Breast epithelium (tissue), 4 donors: ENCODE results near the gene CCDC146. TPM values are rescaled to one million over a fixed set of nuclear protein-coding genes. Genes with fewer than 3 reads are reported as not detected.

Source experiments
- DNase-seq, 2 donors: peaks; one replicate each; pipeline ENCODE4 v3.0.0-alpha.2; 2019; ENCODE audit warnings: low spot score in 2 of 2
- H3K27ac ChIP-seq, 2 donors: fragments of 200-600 bp; sonication (generic) in 1 of 2; one replicate each; pipeline ENCODE4 v1.5.1; 2016 to 2019; ENCODE audit warnings: mild to moderate bottlenecking in 1 of 2
- H3K27me3 ChIP-seq, 2 donors: fragments of 200-600 bp; sonication (generic) in 1 of 2; one replicate each; pipeline versions ENCODE4 v1.5.1 to v1.6.0; 2017 to 2019; ENCODE audit warnings: control low read depth in 1 of 2, mild to moderate bottlenecking in 1 of 2
- H3K36me3 ChIP-seq: fragments of 200-600 bp; one replicate; pipeline ENCODE4 v1.5.1; 2019
- H3K4me1 ChIP-seq, 2 donors: fragments of 200-600 bp; sonication (generic); one replicate each; pipeline ENCODE4 v1.5.1; 2016 to 2019; ENCODE audit warnings: control low read depth in 1 of 2
- H3K4me3 ChIP-seq, 3 donors: fragments of 200-600 bp; sonication (generic); 1 replicate in 2 of 3; 2 replicates in 1 of 3; pipeline ENCODE4 v1.5.1; 2016 to 2019; ENCODE audit warnings: mild to moderate bottlenecking in 3 of 3, moderate library complexity in 2 of 3
- H3K9me3 ChIP-seq, 2 donors: fragments of 200-600 bp; sonication (generic) in 1 of 2; one replicate each; pipeline ENCODE4 v1.5.1; 2016 to 2019; ENCODE audit warnings: control low read depth in 1 of 2
- POLR2A ChIP-seq: fragments of 450-650 bp; IDR thresholded peaks from one replicate; pipeline ENCODE4 v1.6.1; 2016; ENCODE audit warnings: antibody characterized with exemption, mild to moderate bottlenecking, moderate library complexity
- POLR2AphosphoS5 ChIP-seq, 3 donors: sonication (generic); formaldehyde crosslinking; IDR thresholded peaks; one replicate each; pipeline ENCODE4 v1.6.1; 2017; ENCODE audit warnings: antibody characterized with exemption in 3 of 3
- intact Hi-C: fragments of 100-400 bp; cut with DNase I; formaldehyde crosslinking; loops from one replicate; pipeline ENCODE4 v1.15.1; 2023; ENCODE audit warnings: low total_unique reads
- total RNA-seq, 3 donors: library from RNA; depleted of rRNA; stranded (reverse); fragments of >200 nt; gene quantifications; one replicate each; pipeline ENCODE4 v1.1.0, GENCODE V29; 2016
- TF ChIP-seq, protein P1 (sequence below), 3 donors: fragments of 450-650 bp; IDR thresholded peaks; one replicate each; pipeline ENCODE4 v1.5.1; 2016 to 2017; ENCODE audit warnings: antibody characterized with exemption in 3 of 3, mild to moderate bottlenecking in 3 of 3, moderate library complexity in 3 of 3

Gene CCDC146
- total RNA-seq, 3 donors from 2014 or later = 11.5 to 17.7 (median 15.5) TPM

GRCh38 chr7:77202481-77202976 lies 80.1 kb downstream of the CCDC146 start:
- TF ChIP-seq POLR2AphosphoS5 (IDR thresholded peaks at IDR 0.05) = no peak
- Histone ChIP-seq H3K4me1 (no peaks in the 10 kb centered on the region), H3K27me3 (no peaks in the 10 kb centered on the region), H3K9me3 (no peaks in the 10 kb centered on the region), H3K36me3 (no peaks in the 10 kb centered on the region), H3K27ac (no peak overlapping the region), H3K4me3 (no peak overlapping the region)
- intact Hi-C loops = no loop called here
- no peak for DNase-seq

DNA sequence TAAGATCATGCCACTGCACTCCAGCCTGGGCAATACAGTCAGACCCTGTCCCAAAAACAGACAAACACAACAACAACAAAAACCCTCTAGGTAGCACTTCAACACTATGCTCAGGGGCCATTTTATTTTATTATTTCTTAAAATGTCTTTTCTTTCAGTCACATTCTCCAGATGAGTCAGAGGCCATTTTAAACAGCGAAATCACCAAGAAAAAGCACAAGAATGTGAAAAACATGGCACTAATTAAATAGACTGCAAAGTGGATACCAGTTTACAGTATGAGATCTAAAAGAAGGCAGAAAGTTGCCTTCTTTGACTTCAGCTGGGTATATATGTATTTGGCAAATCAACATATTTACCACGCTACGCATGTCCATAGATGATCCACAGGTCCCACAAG lies 83.3 kb downstream of the CCDC146 start:
- TF ChIP-seq POLR2A = no peak
- no peak for TF ChIP-seq POLR2AphosphoS5 (IDR thresholded peaks at IDR 0.05)
- no peaks in the 10 kb centered on the region for H3K36me3 ChIP-seq
- intact Hi-C loops = no loop called here

DNA sequence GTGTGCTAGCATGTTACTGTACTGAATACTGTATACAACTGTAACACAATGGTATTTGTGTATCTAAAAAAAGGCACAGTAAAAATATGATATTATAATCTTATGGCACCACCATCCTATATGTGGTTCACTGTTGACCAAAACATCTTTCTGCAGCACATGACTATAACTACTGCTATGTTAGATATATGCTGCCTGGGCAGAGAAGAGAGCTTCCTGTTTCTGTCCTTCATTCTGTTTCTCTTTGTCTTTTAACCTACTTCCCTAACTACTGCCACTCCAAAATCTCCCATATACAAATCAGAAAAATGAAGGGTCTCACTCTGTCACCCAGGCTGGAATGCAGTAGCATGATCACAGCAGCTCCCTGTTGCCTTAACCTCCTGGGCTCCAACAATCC lies 86.0 kb downstream of the CCDC146 start:
- no peak for DNase-seq
- H3K36me3 ChIP-seq = no peaks in the 10 kb centered on the region
- no peaks in the 10 kb centered on the region for H3K27me3 ChIP-seq
- intact Hi-C loops = no loop called here
- H3K27ac ChIP-seq = no peak overlapping the region
- TF ChIP-seq POLR2AphosphoS5 (IDR thresholded peaks at IDR 0.05) (no peak), POLR2A (no peak)
- TF ChIP-seq, protein P1, sequence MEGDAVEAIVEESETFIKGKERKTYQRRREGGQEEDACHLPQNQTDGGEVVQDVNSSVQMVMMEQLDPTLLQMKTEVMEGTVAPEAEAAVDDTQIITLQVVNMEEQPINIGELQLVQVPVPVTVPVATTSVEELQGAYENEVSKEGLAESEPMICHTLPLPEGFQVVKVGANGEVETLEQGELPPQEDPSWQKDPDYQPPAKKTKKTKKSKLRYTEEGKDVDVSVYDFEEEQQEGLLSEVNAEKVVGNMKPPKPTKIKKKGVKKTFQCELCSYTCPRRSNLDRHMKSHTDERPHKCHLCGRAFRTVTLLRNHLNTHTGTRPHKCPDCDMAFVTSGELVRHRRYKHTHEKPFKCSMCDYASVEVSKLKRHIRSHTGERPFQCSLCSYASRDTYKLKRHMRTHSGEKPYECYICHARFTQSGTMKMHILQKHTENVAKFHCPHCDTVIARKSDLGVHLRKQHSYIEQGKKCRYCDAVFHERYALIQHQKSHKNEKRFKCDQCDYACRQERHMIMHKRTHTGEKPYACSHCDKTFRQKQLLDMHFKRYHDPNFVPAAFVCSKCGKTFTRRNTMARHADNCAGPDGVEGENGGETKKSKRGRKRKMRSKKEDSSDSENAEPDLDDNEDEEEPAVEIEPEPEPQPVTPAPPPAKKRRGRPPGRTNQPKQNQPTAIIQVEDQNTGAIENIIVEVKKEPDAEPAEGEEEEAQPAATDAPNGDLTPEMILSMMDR (IDR thresholded peaks at IDR 0.05) = no peak
- no peaks in the 10 kb centered on the region for H3K4me1 ChIP-seq
- no peak overlapping the region for H3K4me3 ChIP-seq
- peaks cover 9 to 14% of the 10 kb centered on the region in 2 donors for H3K9me3 ChIP-seq

More for the DNA sequence above, 83.3 kb downstream of the CCDC146 start:
- Histone ChIP-seq H3K27ac (no peak overlapping the region), H3K27me3 (no peaks in the 10 kb centered on the region), H3K9me3 (peaks cover 9 to 14% of the 10 kb centered on the region in 2 donors), H3K4me1 (no peaks in the 10 kb centered on the region), H3K4me3 (no peak overlapping the region)
- no peak for DNase-seq

DNA sequence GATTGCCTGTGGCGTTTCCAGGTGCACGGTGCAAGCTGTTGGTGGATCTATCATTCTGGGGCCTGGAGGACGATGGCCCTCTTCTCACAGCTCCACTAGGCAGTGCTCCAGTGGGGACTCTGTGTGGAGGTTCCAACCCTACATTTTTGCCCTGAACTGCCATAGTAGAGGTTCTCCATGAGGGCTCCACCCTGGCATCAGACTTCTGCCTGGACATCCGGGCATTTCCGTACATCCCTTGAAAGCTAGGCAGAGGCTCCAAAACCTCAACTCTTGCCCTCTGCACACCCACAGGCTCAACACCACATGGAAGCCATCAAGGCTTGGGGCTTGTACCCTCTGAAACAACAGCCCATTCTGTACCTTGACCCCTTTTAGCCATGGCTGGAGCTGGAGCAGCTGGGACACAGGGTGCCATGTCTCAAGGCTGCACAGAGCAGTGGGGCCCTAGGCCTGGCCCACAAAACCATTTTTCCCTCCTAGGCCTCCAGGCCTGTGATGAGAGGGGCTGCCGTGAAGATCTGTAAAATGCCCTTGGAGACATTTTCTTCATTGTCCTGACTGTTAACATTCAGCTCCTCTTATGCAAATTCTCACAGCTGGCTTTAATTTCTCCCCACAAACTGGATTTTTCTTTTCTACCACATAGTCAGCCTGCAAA lies 87.2 kb downstream of the CCDC146 start:
- H3K27ac ChIP-seq = no peak overlapping the region
- intact Hi-C loops = no loop called here
- peaks cover 9 to 14% of the 10 kb centered on the region in 2 donors for H3K9me3 ChIP-seq
- no peaks in the 10 kb centered on the region for H3K4me1 ChIP-seq
- no peaks in the 10 kb centered on the region for H3K36me3 ChIP-seq
- no peaks in the 10 kb centered on the region for H3K27me3 ChIP-seq
- no peak for DNase-seq
- TF ChIP-seq POLR2AphosphoS5 (IDR thresholded peaks at IDR 0.05) (no peak), POLR2A (no peak)
- TF ChIP-seq, protein P1 (IDR thresholded peaks at IDR 0.05) = no peak
- H3K4me3 ChIP-seq = no peak overlapping the region

DNA sequence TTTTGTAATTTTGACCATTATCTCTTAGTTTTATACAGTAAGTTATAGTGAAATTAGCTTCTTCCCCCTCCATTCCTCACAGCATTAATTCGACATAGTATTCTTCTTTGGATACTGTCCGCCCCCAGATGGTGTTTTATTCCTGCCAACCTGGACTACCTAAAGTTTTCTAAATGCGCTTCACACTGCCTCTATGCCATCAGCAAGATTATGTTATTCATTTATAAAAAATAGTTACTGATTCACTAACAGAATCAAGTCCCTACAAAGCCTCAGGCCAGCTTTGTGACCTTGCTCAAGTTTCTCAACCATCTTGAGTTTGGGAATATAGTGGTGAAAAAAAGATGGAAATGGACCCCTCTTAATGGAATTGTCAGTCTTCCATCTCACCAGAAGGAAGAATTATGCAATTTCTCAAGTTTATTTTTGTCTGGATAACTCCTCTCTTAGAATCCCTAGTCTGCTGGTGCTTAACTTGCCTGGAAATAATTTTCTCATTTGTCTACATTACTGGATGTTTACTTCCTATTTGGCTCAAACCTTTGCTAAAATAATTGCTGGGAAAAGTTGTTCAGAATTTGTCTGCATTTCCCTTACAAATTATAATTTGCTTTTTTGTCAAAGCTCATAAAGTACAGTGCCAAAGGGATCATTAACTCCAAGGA lies 93.9 kb downstream of the CCDC146 start:
- DNase-seq = no peak
- no peaks in the 10 kb centered on the region for H3K36me3 ChIP-seq
- no peak for TF ChIP-seq POLR2AphosphoS5 (IDR thresholded peaks at IDR 0.05)
- no peak for TF ChIP-seq POLR2A
- TF ChIP-seq, protein P1 (IDR thresholded peaks at IDR 0.05) = no peak
- intact Hi-C loops = no loop called here
- no peak overlapping the region for H3K4me3 ChIP-seq
- H3K27ac ChIP-seq = no peak overlapping the region
- H3K9me3 ChIP-seq = no peaks in the 10 kb centered on the region
- no peaks in the 10 kb centered on the region for H3K4me1 ChIP-seq
- H3K27me3 ChIP-seq = no peaks in the 10 kb centered on the region
